Measurements from ENCODE around the gene INTS7.

- no peak for TF ChIP-seq CTCF (IDR thresholded peaks at IDR 0.05)
- no peak for TF ChIP-seq POLR2A (IDR thresholded peaks at IDR 0.05)
These were observed 142.1 kb downstream of the INTS7 start for GRCh38 chr1:211893260-211893659.

Measured in adrenal gland (tissue), 5 donors.